CD4-positive, alpha-beta T cell treated with Interleukin-6 for 4 hours (primary cell): ENCODE measurements around the gene DCAF10.
"Not testable (repeated sequence)": the region's sequence is repeated elsewhere in the genome, so short reads cannot be mapped to it uniquely, and the experiment has no call there.

Experiments used
- DNase-seq: peaks from one replicate; pipeline ENCODE4 v3.0.0-alpha.2; 2020; ENCODE audit warnings: mixed read lengths

DCAF10 gene, protein sequence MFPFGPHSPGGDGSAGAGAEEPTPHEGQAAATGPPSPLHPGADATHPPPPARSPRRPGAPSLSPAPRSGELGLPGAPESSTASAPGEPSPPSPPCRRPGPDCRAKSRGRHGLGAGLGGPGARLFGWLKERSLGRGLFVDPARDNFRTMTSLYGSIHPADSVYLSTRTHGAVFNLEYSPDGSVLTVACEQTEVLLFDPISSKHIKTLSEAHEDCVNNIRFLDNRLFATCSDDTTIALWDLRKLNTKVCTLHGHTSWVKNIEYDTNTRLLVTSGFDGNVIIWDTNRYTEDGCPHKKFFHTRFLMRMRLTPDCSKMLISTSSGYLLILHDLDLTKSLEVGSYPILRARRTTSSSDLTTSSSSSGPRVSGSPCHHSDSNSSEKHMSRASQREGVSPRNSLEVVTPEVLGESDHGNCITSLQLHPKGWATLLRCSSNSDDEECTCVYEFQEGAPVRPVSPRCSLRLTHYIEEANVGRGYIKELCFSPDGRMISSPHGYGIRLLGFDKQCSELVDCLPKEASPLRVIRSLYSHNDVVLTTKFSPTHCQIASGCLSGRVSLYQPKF

GRCh38 chr9:37800631-37801286 lies at the start of gene DCAF10:
DCAF10 (plus strand) TSS chr9:37800797; CDS start chr9:37800867, 70 bp downstream.
- peak; percentile 86 for DNase-seq

- no peak for DNase-seq
These were observed 49.4 kb upstream of the DCAF10 start for GRCh38 chr9:37751186-37751585.

- not testable (repeated sequence) for DNase-seq
These were observed 48.9 kb upstream of the DCAF10 start for GRCh38 chr9:37751704-37752103.

DNA sequence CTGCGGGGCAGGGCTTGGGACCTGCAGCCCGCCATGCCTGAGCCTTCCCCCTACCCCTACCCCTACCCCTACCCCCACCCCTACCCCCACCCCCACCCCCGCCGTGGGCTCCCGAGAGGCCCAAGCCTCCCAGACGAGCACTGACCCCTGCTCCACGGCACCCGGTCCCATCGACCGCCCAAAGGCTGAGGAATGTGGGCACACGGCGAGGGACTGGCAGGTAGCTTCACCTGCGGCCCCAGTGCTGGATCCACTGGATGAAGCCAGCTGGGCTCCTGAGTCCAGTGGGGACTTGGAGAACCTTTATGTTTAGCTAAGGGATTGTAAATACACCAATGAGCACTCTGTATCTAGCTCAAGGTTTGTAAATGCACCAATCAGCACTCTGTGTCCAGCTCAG lies 48.5 kb upstream of the DCAF10 start:
- DNase-seq: not testable (repeated sequence)

DNA sequence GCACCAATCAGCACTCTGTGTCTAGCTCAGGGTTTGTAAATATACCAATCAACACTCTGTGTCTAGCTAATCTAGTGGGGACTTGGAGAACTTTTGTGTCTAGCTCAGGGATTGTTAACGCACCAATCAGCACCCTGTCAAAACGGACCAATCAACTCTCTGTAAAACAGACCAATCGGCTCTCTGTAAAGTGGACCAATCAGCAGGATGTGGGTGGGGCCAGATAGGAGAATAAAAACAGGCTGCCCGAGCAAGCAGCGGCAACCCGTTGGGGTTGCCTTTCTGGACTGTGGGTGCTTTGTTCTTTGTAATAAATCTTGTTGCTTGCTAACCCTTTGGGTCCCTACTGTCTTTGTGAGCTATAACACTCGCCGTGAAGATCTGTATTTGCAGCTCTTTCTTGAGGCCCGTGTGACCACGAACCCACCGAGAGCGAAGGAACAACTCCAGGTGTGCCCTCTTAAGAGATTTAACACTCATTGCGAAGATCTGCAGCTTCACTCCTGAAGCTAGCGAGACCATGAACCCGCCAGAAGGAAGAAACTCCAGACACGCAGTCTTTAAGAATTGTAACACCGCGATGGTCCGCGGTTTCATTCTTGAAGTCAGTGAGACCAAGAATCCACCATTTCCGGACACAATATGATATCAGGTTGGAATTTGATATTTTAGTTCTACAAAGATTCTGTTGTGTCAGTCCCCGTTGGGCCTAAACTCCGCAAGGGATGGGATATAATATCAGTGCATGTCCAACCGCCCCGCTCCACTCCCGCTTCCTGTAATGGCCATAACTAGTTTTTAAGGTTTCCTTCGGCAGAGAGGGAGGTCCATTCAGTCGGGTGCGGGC lies 47.7 kb upstream of the DCAF10 start:
- DNase-seq: peak; percentile 2

GRCh38 chr9:37753489-37754190 lies 47.0 kb upstream of the DCAF10 start, which contains the start of gene TRMT10B:
TRMT10B (plus strand) TSS chr9:37753805; CDS start chr9:37761932, 8,127 bp downstream.
- DNase-seq: peak; percentile 78

GRCh38 chr9:37758747-37759146 lies 41.9 kb upstream of the DCAF10 start:
- DNase-seq: no peak

- DNase-seq: no peak
These were observed 40.0 kb upstream of the DCAF10 start for GRCh38 chr9:37760416-37761161.

GRCh38 chr9:37761511-37761910 lies 39.1 kb upstream of the DCAF10 start:
- no peak for DNase-seq

DNA sequence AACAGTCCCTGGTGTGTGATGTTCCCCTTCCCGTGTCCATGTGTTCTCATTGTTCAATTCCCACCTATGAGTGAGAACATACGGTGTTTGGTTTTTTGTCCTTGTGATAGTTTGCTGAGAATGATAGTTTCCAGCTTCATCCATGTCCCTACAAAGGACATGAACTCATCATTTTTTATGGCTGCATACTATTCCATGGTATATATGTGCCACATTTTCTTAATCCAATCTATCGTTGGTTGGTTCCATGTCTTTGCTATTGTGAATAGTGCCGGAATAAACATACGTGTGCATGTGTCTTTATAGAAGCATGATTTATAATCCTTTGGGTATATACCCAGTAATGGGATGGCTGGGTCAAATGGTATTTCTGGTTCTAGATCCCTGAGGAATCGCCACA lies 35.3 kb upstream of the DCAF10 start:
- not testable (repeated sequence) for DNase-seq

- no peak for DNase-seq
These were observed 31.3 kb upstream of the DCAF10 start for GRCh38 chr9:37769306-37769705.

DNA sequence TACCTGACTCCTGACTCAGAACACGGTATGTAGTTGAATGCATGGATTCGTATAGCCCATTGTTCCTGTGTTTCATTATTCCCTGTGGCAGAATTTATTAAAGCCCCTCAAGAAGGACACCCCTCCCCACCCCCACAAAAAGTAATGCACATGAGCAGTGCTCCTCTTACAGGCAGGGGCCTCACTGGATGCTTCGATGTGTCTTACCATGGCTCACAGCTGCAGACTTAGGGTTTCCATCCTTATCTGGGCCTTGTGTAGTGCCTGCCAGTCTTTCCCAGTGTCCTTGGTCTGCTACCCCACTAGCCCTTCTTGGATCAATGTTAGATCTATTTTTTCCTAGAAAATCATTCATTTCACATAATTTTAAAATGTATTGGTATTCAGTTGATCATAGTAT lies 30.6 kb upstream of the DCAF10 start:
- no peak for DNase-seq

DNA sequence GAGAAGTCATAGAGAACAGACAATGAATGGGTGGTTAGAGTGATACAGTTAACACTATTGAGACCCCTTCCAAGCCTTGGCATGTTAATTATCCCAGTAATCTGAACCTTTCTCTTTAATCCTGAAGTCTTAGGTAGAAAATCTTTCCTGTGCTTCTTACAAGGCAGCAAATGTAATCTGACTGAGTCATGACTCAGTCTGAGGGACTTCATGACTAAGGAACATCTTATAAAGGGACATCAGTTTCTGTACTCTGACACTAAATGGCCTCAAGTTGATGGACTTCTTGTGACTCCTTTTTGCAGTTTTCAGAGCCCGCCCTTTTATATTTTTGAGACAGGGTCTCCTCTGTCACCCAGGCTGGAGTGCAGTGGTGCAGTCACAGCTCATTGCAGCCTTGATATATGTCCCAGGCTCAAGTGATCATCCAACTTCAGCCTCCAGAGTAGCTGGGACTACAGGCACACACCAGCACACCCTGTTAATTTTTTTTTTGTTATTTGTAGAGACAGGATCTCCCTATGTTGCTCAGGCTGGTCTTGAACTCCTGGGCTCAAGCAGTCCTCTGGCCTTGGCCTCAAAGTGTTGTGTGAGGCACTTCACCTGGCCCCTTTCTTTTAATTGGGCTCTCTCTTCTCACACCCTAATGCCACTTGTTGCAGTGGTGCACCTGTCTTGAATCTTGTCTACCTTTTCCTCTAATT lies 25.2 kb upstream of the DCAF10 start:
- DNase-seq: no peak

- DNase-seq: no peak
These were observed 24.3 kb upstream of the DCAF10 start for GRCh38 chr9:37776328-37776727.

- DNase-seq: no peak
These were observed 22.1 kb upstream of the DCAF10 start for GRCh38 chr9:37778534-37778933.

- no peak for DNase-seq
These were observed 16.3 kb upstream of the DCAF10 start for GRCh38 chr9:37784291-37784615.

DNA sequence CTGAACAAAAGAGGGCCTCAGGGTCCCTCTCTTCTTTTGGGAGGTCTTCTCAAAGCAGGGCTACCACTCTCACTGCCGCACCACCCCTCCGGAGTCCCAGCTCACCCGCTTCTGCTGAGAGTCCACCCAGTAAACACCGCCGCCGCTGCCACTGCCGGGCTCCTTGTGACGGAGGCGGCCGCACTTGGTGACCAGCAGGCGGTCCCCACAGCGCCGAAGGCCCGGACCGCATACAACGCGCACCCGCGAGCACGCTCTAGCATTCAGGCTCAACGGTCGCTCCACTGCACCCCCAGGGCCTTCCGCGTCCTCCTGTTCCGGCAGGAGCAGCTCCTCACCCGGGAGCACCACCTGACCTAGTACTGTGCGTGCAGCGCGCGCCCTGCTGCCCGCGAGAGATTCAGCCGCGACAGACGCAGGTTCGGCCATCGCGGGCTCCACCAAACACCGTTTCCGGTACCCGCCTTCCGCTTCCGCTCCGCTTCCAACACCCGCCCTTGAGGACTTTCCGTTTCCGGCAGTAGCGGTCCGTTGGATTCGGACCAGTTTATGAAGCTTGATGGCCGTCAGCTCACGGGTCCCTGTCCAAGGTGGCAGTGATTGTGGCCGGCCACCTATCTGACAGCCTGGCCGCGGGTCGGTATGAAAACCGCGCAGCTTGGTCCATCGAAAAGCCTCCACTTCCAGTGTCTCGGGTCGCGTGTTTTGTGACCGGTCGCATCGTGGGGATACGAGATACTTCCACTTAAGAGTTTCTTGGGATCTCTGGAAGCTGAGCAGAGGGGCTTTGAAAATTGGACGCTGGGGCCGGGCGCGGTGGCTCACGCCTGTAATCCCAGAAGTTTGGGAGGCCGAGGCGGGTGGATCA lies 15.7 kb upstream of the DCAF10 start, which contains the start of gene EXOSC3:
Gene EXOSC3 (minus strand): TSS at position 449 of the 868 bp plus-strand sequence. CDS start 20 bp downstream, at position 429.
- DNase-seq: peak; percentile 86

DNA sequence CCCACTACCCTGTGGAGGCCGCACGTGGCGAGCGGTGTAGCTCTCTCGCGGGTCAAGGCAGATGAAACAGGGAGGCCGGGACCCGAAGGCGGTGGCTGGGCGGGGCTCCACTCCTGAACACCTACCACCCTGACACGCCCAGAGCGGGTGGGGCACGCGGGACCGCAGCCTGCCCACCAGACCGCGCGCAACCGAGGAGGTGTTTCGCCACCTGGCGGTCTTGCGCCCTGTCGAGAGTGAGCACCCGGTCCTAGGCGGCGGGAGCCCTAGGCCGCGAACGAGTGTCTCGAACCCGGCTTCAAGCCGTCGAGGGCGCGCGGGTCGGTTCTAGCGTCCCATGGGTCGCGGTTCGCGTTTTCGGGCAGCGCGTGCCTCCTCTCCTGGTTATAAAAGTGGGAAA lies 13.5 kb upstream of the DCAF10 start:
- DNase-seq: no peak

DNA sequence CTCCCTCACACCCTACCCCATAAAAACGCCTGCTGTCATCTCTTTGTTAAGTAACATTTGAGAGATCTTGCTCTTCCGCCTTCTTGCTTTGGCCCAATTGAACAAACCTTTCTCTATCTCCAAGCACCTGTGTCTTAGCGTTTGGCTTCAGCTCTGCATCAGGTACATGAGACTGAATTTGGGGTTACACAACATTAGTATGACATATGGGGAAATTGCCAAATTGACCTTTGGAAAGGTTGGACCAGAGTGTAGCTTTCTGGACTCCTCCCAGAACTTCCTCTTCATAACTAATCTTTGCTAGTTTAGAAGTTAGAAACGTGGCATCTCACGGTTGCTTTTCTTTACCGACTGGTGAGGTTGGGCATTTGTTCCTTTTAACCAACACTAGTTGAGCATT lies 12.3 kb upstream of the DCAF10 start:
- DNase-seq: no peak

GRCh38 chr9:37790096-37790495 lies 10.5 kb upstream of the DCAF10 start:
- DNase-seq: no peak
